HCT116 (cell line): ENCODE measurements around the gene UBE2S. TPM values are rescaled to one million over a fixed set of nuclear protein-coding genes. Genes with fewer than 3 reads are reported as not detected.

Experiments used
- ATAC-seq: fragments of 200-7000 bp; cut with Tn5 transposase; 2 replicates; pipeline ENCODE4 v1.9.1; 2020; ENCODE audit warnings: mild to moderate bottlenecking, moderate library complexity
- BruUV-seq: library from RNA; stranded (reverse); fragments of 400-500 nt; replicated peaks from 2 replicates; lab custom pipeline; 2021; lab: Mats Ljungman, UMichigan
- CTCF ChIA-PET: fragments of 300-600 bp; sonication (Branson Sonifier 250); formaldehyde crosslinking; loops from one replicate; lab custom pipeline; 2021; ENCODE audit warnings: antibody characterized with exemption; lab: Charles Lee
- POLR2A ChIA-PET: fragments of 300-600, 350-600 bp; sonication (Branson Sonifier 250); formaldehyde crosslinking; loops from one replicate; lab custom pipeline; 2021; ENCODE audit warnings: antibody characterized with exemption; lab: Charles Lee
- RAD21 ChIA-PET, 2 experiments: fragments of 300-600 bp; sonication (Branson Sonifier 250); formaldehyde crosslinking; loops; one replicate each; lab custom pipeline; 2023; ENCODE audit warnings: low total read pairs in 2 of 2; ENCODE audit not compliant: uncharacterized antibody in 2 of 2, unreplicated experiment in 2 of 2, low non-redundant PET in 1 of 2; lab: Charles Lee
- DNase-seq: peaks from one replicate; pipeline ENCODE4 v3.0.0-alpha.2; 2010; ENCODE audit warnings: low read depth, low spot score
- H2AFZ ChIP-seq: fragments of 200-600 bp; shearing (Covaris generic), sonication (generic); 2 replicates; pipeline ENCODE4 v1.6.1; 2017; ENCODE audit warnings: low read depth, mixed run types, mixed read lengths, antibody characterized with exemption, low read length; ENCODE audit not compliant: poor library complexity, severe bottlenecking
- H3K27ac ChIP-seq: 2 replicates; pipeline ENCODE4 v1.5.1; 2012; ENCODE audit warnings: low read depth, low read length
- H3K27me3 ChIP-seq: fragments of 200-600 bp; sonication (generic); 2 replicates; pipeline ENCODE4 v1.6.1; 2016; ENCODE audit warnings: mixed run types, low read length, mixed read lengths; ENCODE audit not compliant: insufficient read depth
- H3K36me3 ChIP-seq, 2 experiments: fragments of 200-500 bp in 1 of 2; fragments of 200-600 bp in 1 of 2; sonication (Bioruptor generic) in 1 of 2; sonication (generic) in 1 of 2; 2 replicates each; pipeline versions ENCODE4 v1.5.1 to v1.6.1; 2014 to 2016; ENCODE audit warnings: low read length in 2 of 2, inconsistent platforms in 1 of 2, mixed read lengths in 1 of 2, mixed run types in 1 of 2; ENCODE audit not compliant: insufficient read depth in 2 of 2, control insufficient read depth in 1 of 2
- H3K4me1 ChIP-seq, 2 experiments: fragments of 200-600 bp in 1 of 2; sonication (generic) in 1 of 2; 2 replicates each; pipeline versions ENCODE4 v1.5.1 to v1.6.1; 2012 to 2017; ENCODE audit warnings: low read length in 2 of 2, inconsistent platforms in 1 of 2, mild to moderate bottlenecking in 1 of 2, mixed read lengths in 1 of 2, mixed run types in 1 of 2, moderate library complexity in 1 of 2; ENCODE audit not compliant: insufficient read depth in 2 of 2, control insufficient read depth in 1 of 2
- H3K4me2 ChIP-seq: fragments of 200-600 bp; sonication (generic); 2 replicates; pipeline ENCODE4 v1.6.1; 2017; ENCODE audit warnings: mixed run types, low read length, mixed read lengths
- H3K4me3 ChIP-seq, 2 experiments: fragments of 200-600 bp in 1 of 2; sonication (generic) in 1 of 2; replicated peaks in 1 of 2; 2 replicates each; pipeline ENCODE4 v1.5.1; 2011 to 2016; ENCODE audit warnings: low read length in 2 of 2, control low read depth in 1 of 2, low read depth in 1 of 2, mild to moderate bottlenecking in 1 of 2, mixed read lengths in 1 of 2, mixed run types in 1 of 2
- H3K79me2 ChIP-seq: fragments of 200-600 bp; sonication (generic); 2 replicates; pipeline ENCODE4 v1.6.1; 2017; ENCODE audit warnings: mild to moderate bottlenecking, mixed run types, low read length, moderate library complexity, mixed read lengths; ENCODE audit not compliant: insufficient read depth
- H3K9ac ChIP-seq: fragments of 200-600 bp; sonication (generic); 2 replicates; pipeline ENCODE4 v1.6.1; 2016; ENCODE audit warnings: low read length, mixed read lengths
- H3K9me2 ChIP-seq: fragments of 200-600 bp; sonication (generic), shearing (Covaris generic); 2 replicates; pipeline ENCODE4 v1.6.1; 2017; ENCODE audit warnings: mixed run types, mild to moderate bottlenecking, moderate library complexity; ENCODE audit not compliant: insufficient read depth
- H3K9me3 ChIP-seq, 2 experiments: fragments of 200-500 bp in 1 of 2; fragments of 200-600 bp in 1 of 2; sonication (Bioruptor generic) in 1 of 2; sonication (generic) in 1 of 2; 2 replicates each; pipeline ENCODE4 v1.6.1; 2014 to 2017; ENCODE audit warnings: low read length in 2 of 2, mixed read lengths in 2 of 2, inconsistent platforms in 1 of 2, low read depth in 1 of 2, mild to moderate bottlenecking in 1 of 2, mixed run types in 1 of 2, moderate library complexity in 1 of 2; ENCODE audit not compliant: control insufficient read depth in 1 of 2, insufficient read depth in 1 of 2
- H4K20me1 ChIP-seq: fragments of 200-600 bp; sonication (generic), shearing (Covaris generic); 2 replicates; pipeline ENCODE4 v1.6.1; 2017; ENCODE audit warnings: mixed run types, mild to moderate bottlenecking, moderate library complexity; ENCODE audit not compliant: insufficient read depth
- ATF3 ChIP-seq: IDR thresholded peaks from 2 replicates; pipeline ENCODE4 v1.6.1; 2012
- EZH2phosphoT487 ChIP-seq: fragments of 200-600 bp; IDR thresholded peaks from 2 replicates; pipeline ENCODE4 v1.6.1; 2018; ENCODE audit warnings: antibody characterized with exemption, borderline replicate concordance
- POLR2A ChIP-seq: IDR thresholded peaks from 2 replicates; pipeline ENCODE4 v1.7.0; 2011; ENCODE audit warnings: borderline replicate concordance; ENCODE audit not compliant: insufficient read depth, insufficient read length; ENCODE audit errors: extremely low read depth
- POLR2AphosphoS5 ChIP-seq: IDR thresholded peaks from 2 replicates; pipeline ENCODE4 v1.6.1; 2011; ENCODE audit warnings: mild to moderate bottlenecking, low read depth, low read length, moderate library complexity
- ZFX ChIP-seq: fragments of 450-650 bp; IDR thresholded peaks from 2 replicates; pipeline ENCODE4 v1.6.1; 2017
- intact Hi-C: fragments of 100-400 bp; cut with micrococcal nuclease; formaldehyde crosslinking; loops from 2 replicates; pipeline ENCODE4 v1.10.0; 2022
- total RNA-seq: library from RNA; stranded (reverse); gene quantifications from one replicate; pipeline ENCODE4 v1.2.1, GENCODE V29; 2021; ENCODE audit not compliant: unreplicated experiment

Gene UBE2S
- total RNA-seq, 1 experiment from 2014 or later, result 515 TPM

- H2AFZ ChIP-seq, result no peak overlapping the region
- H3K27ac ChIP-seq, result peak overlapping the region; percentile 25
- no peak for TF ChIP-seq EZH2phosphoT487
- no peak for TF ChIP-seq ATF3
- TF ChIP-seq, all 23 proteins: peak for 0
- Histone ChIP-seq H3K9ac (no peak overlapping the region), H3K4me2 (no peak overlapping the region), H3K36me3 (peaks cover 18 to 43% of the 10 kb centered on the region in 2 experiments), H3K27me3 (no peaks in the 10 kb centered on the region), H3K9me2 (no peaks in the 10 kb centered on the region), H4K20me1 (peaks cover 48% of the 10 kb centered on the region; the same call in 1 of the 2 replicates), H3K4me3 (no peak overlapping the region), H3K9me3 (no peaks in the 10 kb centered on the region), H3K79me2 (peaks cover 39% of the 10 kb centered on the region), H3K4me1 (peaks cover 12 to 52% of the 10 kb centered on the region in 2 experiments)
- DNase-seq, result no peak
- ChIA-PET POLR2A (interaction anchor here (1.0 to 2.5 kb wide), 7 partner anchors 9 to 244 kb away, joined by 3 to 15 read pairs (median 4); partner anchors contain the start of gene UBE2S), CTCF (interaction anchor here (1.6 kb wide), 1 partner anchor 89 kb away, joined by 3 read pairs; no protein-coding TSS in a partner anchor), RAD21 (no interaction called here)
- intact Hi-C loops, result no loop called here
- no TSS peak for BruUV-seq
- ATAC-seq, result peak; percentile 13
Observed at GRCh38 chr19:55390461-55390880, 17.1 kb downstream of the UBE2S start.

DNA sequence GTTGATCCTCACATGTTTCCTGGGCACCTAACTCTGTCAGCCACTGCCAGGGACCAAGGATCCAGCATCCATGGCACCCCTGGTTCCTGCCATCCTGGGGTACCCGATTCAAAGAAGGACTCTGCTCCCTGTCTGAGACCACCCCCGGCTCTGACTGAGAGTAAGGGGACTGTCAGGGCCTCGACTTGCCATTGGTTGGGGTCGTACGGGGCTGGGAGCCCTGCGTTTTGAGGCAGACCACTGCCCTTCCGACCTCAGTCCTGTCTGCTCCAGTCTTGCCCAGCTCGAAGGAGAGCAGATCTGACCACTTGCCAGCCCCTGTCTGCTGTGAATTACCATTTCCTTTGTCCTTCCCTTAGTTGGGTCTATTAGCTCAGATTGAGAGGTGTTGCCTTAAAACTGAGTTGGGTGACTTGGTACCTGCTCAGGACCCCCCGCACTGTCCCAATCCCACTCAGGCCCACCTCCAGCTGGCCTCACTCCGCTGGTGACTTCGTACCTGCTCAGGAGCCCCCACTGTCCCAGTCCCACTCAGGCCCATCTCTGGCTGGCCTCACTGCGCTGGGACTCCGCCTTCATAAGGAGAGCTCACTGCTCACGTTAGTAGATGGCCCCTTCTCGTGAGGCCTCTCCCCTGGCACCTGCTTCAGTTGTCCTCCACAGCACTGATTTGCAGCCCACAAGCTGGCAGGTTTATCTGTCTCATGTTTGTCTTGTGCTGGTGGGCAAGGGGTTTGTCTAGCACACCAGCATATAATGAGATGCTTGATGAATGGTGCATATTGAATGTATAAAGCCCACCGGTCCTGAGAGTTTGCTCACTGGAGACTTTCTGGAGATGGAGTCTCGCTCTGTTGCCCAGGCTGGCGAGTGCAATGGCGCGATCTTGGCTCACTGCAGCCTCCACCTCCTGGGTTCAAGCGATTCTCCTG lies 17.9 kb downstream of the UBE2S start:
- TF ChIP-seq POLR2AphosphoS5 (peak; percentile 38), POLR2A (peak; percentile 18), ZFX (no peak)
- POLR2A ChIA-PET, result interaction anchor here (1.0 to 2.5 kb wide), 7 partner anchors 10 to 94 kb away, joined by 3 to 15 read pairs (median 4); partner anchors contain the start of gene UBE2S
- no peaks in the 10 kb centered on the region for H3K9me3 ChIP-seq
- H3K4me3 ChIP-seq, result no peak overlapping the region
- DNase-seq, result no peak
- H3K4me2 ChIP-seq, result no peak overlapping the region
- CTCF ChIA-PET, result no interaction called here
- no peak overlapping the region for H3K9ac ChIP-seq
- no TSS peak for BruUV-seq
- H4K20me1 ChIP-seq, result peaks cover 48% of the 10 kb centered on the region; the same call in 1 of the 2 replicates
- H3K9me2 ChIP-seq, result no peaks in the 10 kb centered on the region
- H3K4me1 ChIP-seq, result peaks cover 12 to 57% of the 10 kb centered on the region in 2 experiments
- RAD21 ChIA-PET, result no interaction called here
- H3K36me3 ChIP-seq, result peaks cover 18 to 43% of the 10 kb centered on the region in 2 experiments
- intact Hi-C loops, result no loop called here
- ATAC-seq, result no peak
- H3K27ac ChIP-seq, result peak overlapping the region; percentile 25
- no peak overlapping the region for H2AFZ ChIP-seq
- peaks cover 42% of the 10 kb centered on the region for H3K79me2 ChIP-seq
- H3K27me3 ChIP-seq, result no peaks in the 10 kb centered on the region
